ENCODE results near the gene SLC16A11.

- no peak for TF ChIP-seq CTCF (IDR thresholded peaks at IDR 0.05)
- no peak for TF ChIP-seq ZFX (IDR thresholded peaks at IDR 0.05; ENCODE audit: borderline replicate concordance)
Observed at GRCh38 chr17:7038025-7038862, 5.6 kb downstream of the SLC16A11 start.

Data from 22Rv1 (cell line).